SK-N-SH treated with all-trans-retinoic acid at 6 μM for 48 hours (cell line): ENCODE data around the gene CD40.

ENCODE experiments used
- ATAC-seq: fragments of 200-7000 bp; cut with Tn5 transposase; 3 replicates; pipeline ENCODE4 v1.9.1; 2020; ENCODE audit warnings: mild to moderate bottlenecking, moderate library complexity
- ARNTL ChIP-seq: fragments of 450-650 bp; formaldehyde crosslinking; IDR thresholded peaks from 2 replicates; pipeline ENCODE4 v1.5.0; 2020; ENCODE audit warnings: low read depth, mild to moderate bottlenecking, moderate library complexity, borderline replicate concordance
- BACH2 ChIP-seq: fragments of 250-450 bp; sonication (Bioruptor Pico); IDR thresholded peaks from 2 replicates; pipeline ENCODE4 v1.9.0; 2021; ENCODE audit warnings: mild to moderate bottlenecking, borderline replicate concordance
- CREB5 ChIP-seq: fragments of 250-450 bp; sonication (Bioruptor Pico); IDR thresholded peaks from 2 replicates; pipeline ENCODE4 v1.5.1; 2020; ENCODE audit warnings: low read depth, mild to moderate bottlenecking, moderate library complexity
- CSDC2 ChIP-seq: fragments of 250-450 bp; sonication (Bioruptor Pico); IDR thresholded peaks from 2 replicates; pipeline ENCODE4 v1.5.0; 2020; ENCODE audit warnings: mild to moderate bottlenecking, moderate library complexity
- GLIS3 ChIP-seq: fragments of 250-450 bp; sonication (Bioruptor Pico); IDR thresholded peaks from 2 replicates; pipeline ENCODE4 v1.5.0; 2020; ENCODE audit warnings: mild to moderate bottlenecking, moderate library complexity
- ISL1 ChIP-seq: fragments of 250-450 bp; sonication (Bioruptor Pico); IDR thresholded peaks from 2 replicates; pipeline ENCODE4 v2.1.2; 2022; ENCODE audit warnings: mild to moderate bottlenecking, moderate library complexity
- OSR1 ChIP-seq: fragments of 250-450 bp; sonication (Bioruptor Pico); IDR thresholded peaks from 2 replicates; pipeline ENCODE4 v1.8.0; 2022; ENCODE audit warnings: moderate library complexity, mild to moderate bottlenecking, inconsistent platforms
- PATZ1 ChIP-seq: fragments of 250-450 bp; sonication (Bioruptor Pico); IDR thresholded peaks from 2 replicates; pipeline ENCODE4 v1.8.0; 2020; ENCODE audit warnings: mild to moderate bottlenecking, moderate library complexity, borderline replicate concordance
- POU6F1 ChIP-seq: fragments of 250-450 bp; sonication (Bioruptor Pico); IDR thresholded peaks from 2 replicates; pipeline ENCODE4 v1.8.0; 2021; ENCODE audit warnings: low read depth, mild to moderate bottlenecking, moderate library complexity, borderline replicate concordance
- SNAI2 ChIP-seq: fragments of 250-450 bp; sonication (Bioruptor Pico); IDR thresholded peaks from 2 replicates; pipeline ENCODE4 v1.5.0; 2020; ENCODE audit warnings: mild to moderate bottlenecking, moderate library complexity
- TCF4 ChIP-seq: fragments of 250-450 bp; sonication (Bioruptor Pico); IDR thresholded peaks from 2 replicates; pipeline ENCODE4 v1.8.0; 2021; ENCODE audit warnings: mild to moderate bottlenecking, moderate library complexity, borderline replicate concordance
- TOX ChIP-seq: fragments of 250-450 bp; sonication (Bioruptor Pico); IDR thresholded peaks from 2 replicates; pipeline ENCODE4 v1.8.0; 2021; ENCODE audit warnings: mild to moderate bottlenecking, moderate library complexity, borderline replicate concordance
- TSHZ2 ChIP-seq: fragments of 250-450 bp; sonication (Bioruptor Pico); IDR thresholded peaks from 2 replicates; pipeline ENCODE4 v1.5.0; 2020; ENCODE audit warnings: mild to moderate bottlenecking, moderate library complexity
- ZC3H10 ChIP-seq: fragments of 250-450 bp; sonication (Bioruptor Pico); IDR thresholded peaks from 2 replicates; pipeline ENCODE4 v1.5.1; 2021; ENCODE audit warnings: mild to moderate bottlenecking, moderate library complexity
- ZFP3 ChIP-seq: fragments of 250-450 bp; sonication (Bioruptor Pico); IDR thresholded peaks from 2 replicates; pipeline ENCODE4 v1.5.0; 2020; ENCODE audit warnings: mild to moderate bottlenecking, moderate library complexity
- ZFP30 ChIP-seq: fragments of 450-650 bp; formaldehyde crosslinking; IDR thresholded peaks from 2 replicates; pipeline ENCODE4 v1.5.0; 2022; ENCODE audit warnings: mild to moderate bottlenecking, moderate library complexity
- ZNF565 ChIP-seq: fragments of 450-650 bp; formaldehyde crosslinking; conservative IDR thresholded peaks from 2 replicates; pipeline ENCODE4 v1.5.0; 2020; ENCODE audit warnings: low read depth, mild to moderate bottlenecking, moderate library complexity

Gene CD40

GRCh38 chr20:46108435-46108841 is 9.7 kb upstream of the CD40 start:
- TF ChIP-seq PATZ1 (CRISPR knock-in tag) (no peak), SNAI2 (CRISPR knock-in tag) (no peak), BACH2 (no peak), TSHZ2 (CRISPR knock-in tag) (no peak), ZFP3 (CRISPR knock-in tag) (no peak), TCF4 (CRISPR knock-in tag) (no peak), CSDC2 (CRISPR knock-in tag) (no peak)
- ATAC-seq, result no peak

- no peak for TF ChIP-seq TOX (CRISPR knock-in tag)
- TF ChIP-seq TSHZ2 (CRISPR knock-in tag), result no peak
- no peak for TF ChIP-seq POU6F1 (CRISPR knock-in tag)
- no peak for TF ChIP-seq OSR1 (CRISPR knock-in tag)
- TF ChIP-seq CREB5 (CRISPR knock-in tag), result no peak
- TF ChIP-seq ZNF565, result no peak
- ATAC-seq, result no peak
These were observed 9.1 kb upstream of the CD40 start for GRCh38 chr20:46108976-46109375.

- no peak for ATAC-seq
These were observed 6.9 kb upstream of the CD40 start for GRCh38 chr20:46111028-46111835.

More at GRCh38 chr20:46111028-46111835, 6.9 kb upstream of the CD40 start:
- TF ChIP-seq CREB5 (CRISPR knock-in tag), result no peak
- TF ChIP-seq CSDC2 (CRISPR knock-in tag), result no peak
- no peak for TF ChIP-seq ISL1 (CRISPR knock-in tag)
- TF ChIP-seq ZNF565, result no peak
- no peak for TF ChIP-seq SNAI2 (CRISPR knock-in tag)
- TF ChIP-seq ZFP30 (CRISPR knock-in tag), result no peak
- no peak for TF ChIP-seq POU6F1 (CRISPR knock-in tag)
- no peak for TF ChIP-seq GLIS3 (CRISPR knock-in tag)
- TF ChIP-seq TCF4 (CRISPR knock-in tag), result no peak
- no peak for TF ChIP-seq TOX (CRISPR knock-in tag)
- TF ChIP-seq ZFP3 (CRISPR knock-in tag), result no peak
- no peak for TF ChIP-seq ZC3H10
- no peak for TF ChIP-seq ARNTL (CRISPR knock-in tag)
